SK-N-SH treated with all-trans-retinoic acid at 6 μM for 48 hours (cell line): Measurements from ENCODE around the gene TNIK.

Source experiments
- BACH2 ChIP-seq: fragments of 250-450 bp; sonication (Bioruptor Pico); IDR thresholded peaks from 2 replicates; pipeline ENCODE4 v1.9.0; 2021; ENCODE audit warnings: mild to moderate bottlenecking, borderline replicate concordance
- CSRNP3 ChIP-seq: fragments of 250-450 bp; sonication (Bioruptor Pico); IDR thresholded peaks from 2 replicates; pipeline ENCODE4 v1.5.1; 2021; ENCODE audit warnings: mild to moderate bottlenecking, moderate library complexity
- ESRRG ChIP-seq: fragments of 250-450 bp; sonication (Bioruptor Pico); IDR thresholded peaks from 2 replicates; pipeline ENCODE4 v1.6.1; 2021; ENCODE audit warnings: mild to moderate bottlenecking
- OSR1 ChIP-seq: fragments of 250-450 bp; sonication (Bioruptor Pico); IDR thresholded peaks from 2 replicates; pipeline ENCODE4 v1.8.0; 2022; ENCODE audit warnings: moderate library complexity, mild to moderate bottlenecking, inconsistent platforms
- PPARA ChIP-seq: fragments of 250-450 bp; sonication (Bioruptor Pico); IDR thresholded peaks from 2 replicates; pipeline ENCODE4 v1.5.0; 2020; ENCODE audit warnings: mild to moderate bottlenecking, borderline replicate concordance
- RARB ChIP-seq: fragments of 250-450 bp; sonication (Bioruptor Pico); IDR thresholded peaks from 2 replicates; pipeline ENCODE4 v1.8.0; 2021; ENCODE audit warnings: mild to moderate bottlenecking, moderate library complexity
- SNAI2 ChIP-seq: fragments of 250-450 bp; sonication (Bioruptor Pico); IDR thresholded peaks from 2 replicates; pipeline ENCODE4 v1.5.0; 2020; ENCODE audit warnings: mild to moderate bottlenecking, moderate library complexity
- ZFP3 ChIP-seq: fragments of 250-450 bp; sonication (Bioruptor Pico); IDR thresholded peaks from 2 replicates; pipeline ENCODE4 v1.5.0; 2020; ENCODE audit warnings: mild to moderate bottlenecking, moderate library complexity
- TF ChIP-seq, protein P1 (sequence below): fragments of 250-450 bp; sonication (Bioruptor Pico); IDR thresholded peaks from 2 replicates; pipeline ENCODE4 v1.5.1; 2020; ENCODE audit warnings: low read depth, mild to moderate bottlenecking, moderate library complexity
- TF ChIP-seq, protein P2 (sequence below): fragments of 250-450 bp; sonication (Bioruptor Pico); IDR thresholded peaks from 2 replicates; pipeline ENCODE4 v1.8.0; 2021; ENCODE audit warnings: low read depth, mild to moderate bottlenecking, moderate library complexity, borderline replicate concordance
- TF ChIP-seq, protein P3 (sequence below): fragments of 250-450 bp; sonication (Bioruptor Pico); IDR thresholded peaks from 2 replicates; pipeline ENCODE4 v1.8.0; 2020; ENCODE audit warnings: mild to moderate bottlenecking, moderate library complexity, borderline replicate concordance

- no peak for TF ChIP-seq PPARA
- TF ChIP-seq, protein P1, sequence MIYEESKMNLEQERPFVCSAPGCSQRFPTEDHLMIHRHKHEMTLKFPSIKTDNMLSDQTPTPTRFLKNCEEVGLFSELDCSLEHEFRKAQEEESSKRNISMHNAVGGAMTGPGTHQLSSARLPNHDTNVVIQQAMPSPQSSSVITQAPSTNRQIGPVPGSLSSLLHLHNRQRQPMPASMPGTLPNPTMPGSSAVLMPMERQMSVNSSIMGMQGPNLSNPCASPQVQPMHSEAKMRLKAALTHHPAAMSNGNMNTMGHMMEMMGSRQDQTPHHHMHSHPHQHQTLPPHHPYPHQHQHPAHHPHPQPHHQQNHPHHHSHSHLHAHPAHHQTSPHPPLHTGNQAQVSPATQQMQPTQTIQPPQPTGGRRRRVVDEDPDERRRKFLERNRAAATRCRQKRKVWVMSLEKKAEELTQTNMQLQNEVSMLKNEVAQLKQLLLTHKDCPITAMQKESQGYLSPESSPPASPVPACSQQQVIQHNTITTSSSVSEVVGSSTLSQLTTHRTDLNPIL (CRISPR knock-in tag), result no peak
- TF ChIP-seq, protein P2, sequence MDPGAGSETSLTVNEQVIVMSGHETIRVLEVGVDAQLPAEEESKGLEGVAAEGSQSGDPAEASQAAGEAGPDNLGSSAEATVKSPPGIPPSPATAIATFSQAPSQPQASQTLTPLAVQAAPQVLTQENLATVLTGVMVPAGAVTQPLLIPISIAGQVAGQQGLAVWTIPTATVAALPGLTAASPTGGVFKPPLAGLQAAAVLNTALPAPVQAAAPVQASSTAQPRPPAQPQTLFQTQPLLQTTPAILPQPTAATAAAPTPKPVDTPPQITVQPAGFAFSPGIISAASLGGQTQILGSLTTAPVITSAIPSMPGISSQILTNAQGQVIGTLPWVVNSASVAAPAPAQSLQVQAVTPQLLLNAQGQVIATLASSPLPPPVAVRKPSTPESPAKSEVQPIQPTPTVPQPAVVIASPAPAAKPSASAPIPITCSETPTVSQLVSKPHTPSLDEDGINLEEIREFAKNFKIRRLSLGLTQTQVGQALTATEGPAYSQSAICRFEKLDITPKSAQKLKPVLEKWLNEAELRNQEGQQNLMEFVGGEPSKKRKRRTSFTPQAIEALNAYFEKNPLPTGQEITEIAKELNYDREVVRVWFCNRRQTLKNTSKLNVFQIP, result no peak
- TF ChIP-seq RARB (CRISPR knock-in tag), result no peak
- no peak for TF ChIP-seq OSR1 (CRISPR knock-in tag)
- no peak for TF ChIP-seq SNAI2
- TF ChIP-seq, protein P3, sequence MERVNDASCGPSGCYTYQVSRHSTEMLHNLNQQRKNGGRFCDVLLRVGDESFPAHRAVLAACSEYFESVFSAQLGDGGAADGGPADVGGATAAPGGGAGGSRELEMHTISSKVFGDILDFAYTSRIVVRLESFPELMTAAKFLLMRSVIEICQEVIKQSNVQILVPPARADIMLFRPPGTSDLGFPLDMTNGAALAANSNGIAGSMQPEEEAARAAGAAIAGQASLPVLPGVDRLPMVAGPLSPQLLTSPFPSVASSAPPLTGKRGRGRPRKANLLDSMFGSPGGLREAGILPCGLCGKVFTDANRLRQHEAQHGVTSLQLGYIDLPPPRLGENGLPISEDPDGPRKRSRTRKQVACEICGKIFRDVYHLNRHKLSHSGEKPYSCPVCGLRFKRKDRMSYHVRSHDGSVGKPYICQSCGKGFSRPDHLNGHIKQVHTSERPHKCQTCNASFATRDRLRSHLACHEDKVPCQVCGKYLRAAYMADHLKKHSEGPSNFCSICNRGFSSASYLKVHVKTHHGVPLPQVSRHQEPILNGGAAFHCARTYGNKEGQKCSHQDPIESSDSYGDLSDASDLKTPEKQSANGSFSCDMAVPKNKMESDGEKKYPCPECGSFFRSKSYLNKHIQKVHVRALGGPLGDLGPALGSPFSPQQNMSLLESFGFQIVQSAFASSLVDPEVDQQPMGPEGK, result no peak
- no peak for TF ChIP-seq ESRRG (CRISPR knock-in tag)
- TF ChIP-seq ZFP3, result no peak
- no peak for TF ChIP-seq CSRNP3
- TF ChIP-seq BACH2 (CRISPR knock-in tag), result no peak
Measured at GRCh38 chr3:171377859-171378258, 82.3 kb downstream of the TNIK start.
